ENCODE results near the gene ARHGEF19. TPM values are rescaled to one million over a fixed set of nuclear protein-coding genes. Genes with fewer than 3 reads are reported as not detected.

The ARHGEF19 gene
- total and polyA plus RNA-seq, 2 of the 13 experiments (the other 11 are each of a cell fraction or from before 2014, with no cell fraction given): 1.7 to 1.8 TPM

GRCh38 chr1:16206547-16207317, 5.7 kb downstream of the ARHGEF19 start (continued):
- 0 out of 2 replicates have a peak, but pooled peaks have one; percentile 31 for TF ChIP-seq HOXA9 (CRISPR knock-in tag; IDR thresholded peaks at IDR 0.05; ENCODE audit: borderline replicate concordance)
- TF ChIP-seq ZNF841 (CRISPR knock-in tag; IDR thresholded peaks at IDR 0.05; ENCODE audit: borderline replicate concordance): no peak
- TF ChIP-seq MEIS1 (CRISPR knock-in tag; IDR thresholded peaks at IDR 0.05; ENCODE audit: borderline replicate concordance): no peak
- no peak for TF ChIP-seq ZFP36L1 (CRISPR knock-in tag; IDR thresholded peaks at IDR 0.05)
- no peak for TF ChIP-seq ZFP36L2 (CRISPR knock-in tag; IDR thresholded peaks at IDR 0.05)
- TF ChIP-seq ARID4A (CRISPR knock-in tag; IDR thresholded peaks at IDR 0.05; ENCODE audit: borderline replicate concordance): peak; percentile 68; the same call in 1 of the 2 replicates
- no peak for TF ChIP-seq CENPBD1 (CRISPR knock-in tag; IDR thresholded peaks at IDR 0.05; ENCODE audit: borderline replicate concordance, low read depth)
- 0 out of 2 replicates have a peak, but pooled peaks have one; percentile 20 for TF ChIP-seq TBX2 (CRISPR knock-in tag; IDR thresholded peaks at IDR 0.05; ENCODE audit: borderline replicate concordance)
- 0 out of 2 replicates have a peak, but pooled peaks have one; percentile 1 for TF ChIP-seq FOXA3 (CRISPR knock-in tag; IDR thresholded peaks at IDR 0.05)
- no peak for TF ChIP-seq ZNF207 (IDR thresholded peaks at IDR 0.05; ENCODE audit: borderline replicate concordance)
- TF ChIP-seq NRL (CRISPR knock-in tag; IDR thresholded peaks at IDR 0.05; ENCODE audit: borderline replicate concordance): peak; percentile 77; the same call in 1 of the 2 replicates
- peak; percentile 59 for TF ChIP-seq PHF20 (CRISPR knock-in tag; IDR thresholded peaks at IDR 0.05)
- TF ChIP-seq PAWR (CRISPR knock-in tag; IDR thresholded peaks at IDR 0.05; ENCODE audit: borderline replicate concordance): no peak
- TF ChIP-seq FOSL2 (CRISPR knock-in tag; IDR thresholded peaks at IDR 0.05): no peak
- no peak for TF ChIP-seq ATF5 (CRISPR knock-in tag; IDR thresholded peaks at IDR 0.05; ENCODE audit: low read depth)
- TF ChIP-seq ZIK1 (CRISPR knock-in tag; IDR thresholded peaks at IDR 0.05; ENCODE audit: borderline replicate concordance, low read depth): no peak
- TF ChIP-seq SCMH1 (CRISPR knock-in tag; IDR thresholded peaks at IDR 0.05; ENCODE audit: borderline replicate concordance): no peak
- TF ChIP-seq CREBL2 (CRISPR knock-in tag; IDR thresholded peaks at IDR 0.05; ENCODE audit: borderline replicate concordance): no peak
- TF ChIP-seq ZNF597 (CRISPR knock-in tag; IDR thresholded peaks at IDR 0.05): no peak
- peak; percentile 45 for TF ChIP-seq GMEB1 (CRISPR knock-in tag; IDR thresholded peaks at IDR 0.05; ENCODE audit: borderline replicate concordance)

All from HepG2 (cell line).